HCT116 (cell line): ENCODE data around the gene NAV1. TPM values are rescaled to one million over a fixed set of nuclear protein-coding genes. Genes with fewer than 3 reads are reported as not detected.

Experiments
- ATAC-seq: fragments of 200-7000 bp; cut with Tn5 transposase; 2 replicates; pipeline ENCODE4 v1.9.1; 2020; ENCODE audit warnings: mild to moderate bottlenecking, moderate library complexity
- BruUV-seq: library from RNA; stranded (reverse); fragments of 400-500 nt; replicated peaks from 2 replicates; lab custom pipeline; 2021; lab: Mats Ljungman, UMichigan
- CTCF ChIA-PET: fragments of 300-600 bp; sonication (Branson Sonifier 250); formaldehyde crosslinking; loops from one replicate; lab custom pipeline; 2021; ENCODE audit warnings: antibody characterized with exemption; lab: Charles Lee
- POLR2A ChIA-PET: fragments of 300-600, 350-600 bp; sonication (Branson Sonifier 250); formaldehyde crosslinking; loops from one replicate; lab custom pipeline; 2021; ENCODE audit warnings: antibody characterized with exemption; lab: Charles Lee
- RAD21 ChIA-PET, 2 experiments: fragments of 300-600 bp; sonication (Branson Sonifier 250); formaldehyde crosslinking; loops; one replicate each; lab custom pipeline; 2023; ENCODE audit warnings: low total read pairs in 2 of 2; ENCODE audit not compliant: uncharacterized antibody in 2 of 2, unreplicated experiment in 2 of 2, low non-redundant PET in 1 of 2; lab: Charles Lee
- DNase-seq: peaks from one replicate; pipeline ENCODE4 v3.0.0-alpha.2; 2010; ENCODE audit warnings: low read depth, low spot score
- H2AFZ ChIP-seq: fragments of 200-600 bp; shearing (Covaris generic), sonication (generic); 2 replicates; pipeline ENCODE4 v1.6.1; 2017; ENCODE audit warnings: low read depth, mixed run types, mixed read lengths, antibody characterized with exemption, low read length; ENCODE audit not compliant: poor library complexity, severe bottlenecking
- H3K27ac ChIP-seq: 2 replicates; pipeline ENCODE4 v1.5.1; 2012; ENCODE audit warnings: low read depth, low read length
- H3K27me3 ChIP-seq: fragments of 200-600 bp; sonication (generic); 2 replicates; pipeline ENCODE4 v1.6.1; 2016; ENCODE audit warnings: mixed run types, low read length, mixed read lengths; ENCODE audit not compliant: insufficient read depth
- H3K36me3 ChIP-seq, 2 experiments: fragments of 200-500 bp in 1 of 2; fragments of 200-600 bp in 1 of 2; sonication (Bioruptor generic) in 1 of 2; sonication (generic) in 1 of 2; 2 replicates each; pipeline versions ENCODE4 v1.5.1 to v1.6.1; 2014 to 2016; ENCODE audit warnings: low read length in 2 of 2, inconsistent platforms in 1 of 2, mixed read lengths in 1 of 2, mixed run types in 1 of 2; ENCODE audit not compliant: insufficient read depth in 2 of 2, control insufficient read depth in 1 of 2
- H3K4me1 ChIP-seq, 2 experiments: fragments of 200-600 bp in 1 of 2; sonication (generic) in 1 of 2; 2 replicates each; pipeline versions ENCODE4 v1.5.1 to v1.6.1; 2012 to 2017; ENCODE audit warnings: low read length in 2 of 2, inconsistent platforms in 1 of 2, mild to moderate bottlenecking in 1 of 2, mixed read lengths in 1 of 2, mixed run types in 1 of 2, moderate library complexity in 1 of 2; ENCODE audit not compliant: insufficient read depth in 2 of 2, control insufficient read depth in 1 of 2
- H3K4me2 ChIP-seq: fragments of 200-600 bp; sonication (generic); 2 replicates; pipeline ENCODE4 v1.6.1; 2017; ENCODE audit warnings: mixed run types, low read length, mixed read lengths
- H3K4me3 ChIP-seq, 2 experiments: fragments of 200-600 bp in 1 of 2; sonication (generic) in 1 of 2; replicated peaks in 1 of 2; 2 replicates each; pipeline ENCODE4 v1.5.1; 2011 to 2016; ENCODE audit warnings: low read length in 2 of 2, control low read depth in 1 of 2, low read depth in 1 of 2, mild to moderate bottlenecking in 1 of 2, mixed read lengths in 1 of 2, mixed run types in 1 of 2
- H3K79me2 ChIP-seq: fragments of 200-600 bp; sonication (generic); 2 replicates; pipeline ENCODE4 v1.6.1; 2017; ENCODE audit warnings: mild to moderate bottlenecking, mixed run types, low read length, moderate library complexity, mixed read lengths; ENCODE audit not compliant: insufficient read depth
- H3K9ac ChIP-seq: fragments of 200-600 bp; sonication (generic); 2 replicates; pipeline ENCODE4 v1.6.1; 2016; ENCODE audit warnings: low read length, mixed read lengths
- H3K9me2 ChIP-seq: fragments of 200-600 bp; sonication (generic), shearing (Covaris generic); 2 replicates; pipeline ENCODE4 v1.6.1; 2017; ENCODE audit warnings: mixed run types, mild to moderate bottlenecking, moderate library complexity; ENCODE audit not compliant: insufficient read depth
- H3K9me3 ChIP-seq, 2 experiments: fragments of 200-500 bp in 1 of 2; fragments of 200-600 bp in 1 of 2; sonication (Bioruptor generic) in 1 of 2; sonication (generic) in 1 of 2; 2 replicates each; pipeline ENCODE4 v1.6.1; 2014 to 2017; ENCODE audit warnings: low read length in 2 of 2, mixed read lengths in 2 of 2, inconsistent platforms in 1 of 2, low read depth in 1 of 2, mild to moderate bottlenecking in 1 of 2, mixed run types in 1 of 2, moderate library complexity in 1 of 2; ENCODE audit not compliant: control insufficient read depth in 1 of 2, insufficient read depth in 1 of 2
- H4K20me1 ChIP-seq: fragments of 200-600 bp; sonication (generic), shearing (Covaris generic); 2 replicates; pipeline ENCODE4 v1.6.1; 2017; ENCODE audit warnings: mixed run types, mild to moderate bottlenecking, moderate library complexity; ENCODE audit not compliant: insufficient read depth
- CBX3 ChIP-seq: IDR thresholded peaks from 2 replicates; pipeline ENCODE4 v1.6.1; 2012; ENCODE audit warnings: low read depth
- EZH2 ChIP-seq: fragments of 200-600 bp; sonication (generic); IDR thresholded peaks from 2 replicates; pipeline ENCODE4 v1.6.1; 2017; ENCODE audit warnings: antibody characterized with exemption, mixed run types
- FOSL1 ChIP-seq: IDR thresholded peaks from 2 replicates; pipeline ENCODE4 v1.6.1; 2012; ENCODE audit warnings: low read depth
- JUND ChIP-seq: IDR thresholded peaks from 2 replicates; pipeline ENCODE4 v1.6.1; 2012
- POLR2AphosphoS5 ChIP-seq: IDR thresholded peaks from 2 replicates; pipeline ENCODE4 v1.6.1; 2011; ENCODE audit warnings: mild to moderate bottlenecking, low read depth, low read length, moderate library complexity
- SIN3A ChIP-seq: IDR thresholded peaks from 2 replicates; pipeline ENCODE4 v1.6.1; 2012; ENCODE audit warnings: low read depth
- SP1 ChIP-seq: IDR thresholded peaks from 2 replicates; pipeline ENCODE4 v1.6.1; 2012; ENCODE audit warnings: low read depth
- TCF7L2 ChIP-seq: IDR thresholded peaks from 2 replicates; pipeline ENCODE4 v1.7.0; 2011; ENCODE audit warnings: borderline replicate concordance, inconsistent platforms; ENCODE audit not compliant: insufficient read depth, insufficient read length; ENCODE audit errors: extremely low read depth
- YY1 ChIP-seq: IDR thresholded peaks from 2 replicates; pipeline ENCODE4 v1.6.1; 2011; ENCODE audit warnings: low read length, low read depth, moderate library complexity, mild to moderate bottlenecking; ENCODE audit not compliant: insufficient replicate concordance; ENCODE audit errors: extremely low read depth
- ZBTB33 ChIP-seq: IDR thresholded peaks from 2 replicates; pipeline ENCODE4 v1.6.1; 2011; ENCODE audit warnings: mild to moderate bottlenecking, low read length, moderate library complexity; ENCODE audit not compliant: insufficient replicate concordance; ENCODE audit errors: extremely low read depth
- ZFX ChIP-seq: fragments of 450-650 bp; IDR thresholded peaks from 2 replicates; pipeline ENCODE4 v1.6.1; 2017
- intact Hi-C: fragments of 100-400 bp; cut with micrococcal nuclease; formaldehyde crosslinking; loops from 2 replicates; pipeline ENCODE4 v1.10.0; 2022
- total RNA-seq: library from RNA; stranded (reverse); gene quantifications from one replicate; pipeline ENCODE4 v1.2.1, GENCODE V29; 2021; ENCODE audit not compliant: unreplicated experiment
- TF ChIP-seq, protein P1 (sequence below): IDR thresholded peaks from 2 replicates; pipeline ENCODE4 v1.6.1; 2012
- TF ChIP-seq, protein P2 (sequence below): IDR thresholded peaks from 2 replicates; pipeline ENCODE4 v1.6.1; 2012

Gene NAV1
- total RNA-seq, 1 experiment from 2014 or later, result 22.8 TPM

GRCh38 chr1:201535919-201536245 lies 3.0 kb upstream of the NAV1 start:
- CTCF ChIA-PET, result interaction anchor here (1.1 to 1.4 kb wide), 2 partner anchors 24 to 174 kb away, joined by 3 to 4 read pairs; no protein-coding TSS in a partner anchor
- no peak overlapping the region for H2AFZ ChIP-seq
- H3K27me3 ChIP-seq, result no peaks in the 10 kb centered on the region
- H3K9me3 ChIP-seq, result no peaks in the 10 kb centered on the region
- TF ChIP-seq ZFX (no peak), SP1 (no peak), YY1 (no peak), EZH2 (no peak), TCF7L2 (no peak), CBX3 (no peak)
- TF ChIP-seq, protein P1, sequence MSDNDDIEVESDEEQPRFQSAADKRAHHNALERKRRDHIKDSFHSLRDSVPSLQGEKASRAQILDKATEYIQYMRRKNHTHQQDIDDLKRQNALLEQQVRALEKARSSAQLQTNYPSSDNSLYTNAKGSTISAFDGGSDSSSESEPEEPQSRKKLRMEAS, result no peak
- TF ChIP-seq, protein P2, sequence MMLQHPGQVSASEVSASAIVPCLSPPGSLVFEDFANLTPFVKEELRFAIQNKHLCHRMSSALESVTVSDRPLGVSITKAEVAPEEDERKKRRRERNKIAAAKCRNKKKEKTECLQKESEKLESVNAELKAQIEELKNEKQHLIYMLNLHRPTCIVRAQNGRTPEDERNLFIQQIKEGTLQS, result no peak
- BruUV-seq, result no TSS peak
- H3K4me1 ChIP-seq, result peaks cover 24 to 52% of the 10 kb centered on the region in 2 experiments
- H3K36me3 ChIP-seq, result no peaks in the 10 kb centered on the region
- H3K4me2 ChIP-seq, result peak overlapping the region; percentile 65
- H3K9me2 ChIP-seq, result no peaks in the 10 kb centered on the region
- DNase-seq (no peak), ATAC-seq (no peak)
- no peaks in the 10 kb centered on the region for H4K20me1 ChIP-seq
- intact Hi-C loops, result no loop called here
- RAD21 ChIA-PET, result interaction anchor here in 1 of 2 experiments (0.7 to 1.3 kb wide), 3 partner anchors 10 to 258 kb away, joined by 3 to 4 read pairs (median 3); no protein-coding TSS in a partner anchor
- POLR2A ChIA-PET, result interaction anchor here (1.8 kb wide), 1 partner anchor 178 kb away, joined by 5 read pairs; no protein-coding TSS in a partner anchor
- no peak overlapping the region for H3K27ac ChIP-seq
- H3K4me3 ChIP-seq, result no peak overlapping the region
- H3K79me2 ChIP-seq, result no peaks in the 10 kb centered on the region
- H3K9ac ChIP-seq, result no peak overlapping the region

- ChIA-PET POLR2A (no interaction called here), RAD21 (no interaction called here), CTCF (interaction anchor here (1.1 to 2.2 kb wide), 2 partner anchors 24 to 25 kb away, joined by 3 to 6 read pairs; no protein-coding TSS in a partner anchor)
- peak overlapping the region in 1 of 2 experiments; percentile 3; a peak in 1 of 4 replicates for H3K4me3 ChIP-seq
- no peaks in the 10 kb centered on the region for H3K9me3 ChIP-seq
- peak; percentile 35 for DNase-seq
- H3K79me2 ChIP-seq, result no peaks in the 10 kb centered on the region
- no peak overlapping the region for H2AFZ ChIP-seq
- peak; percentile 31 for ATAC-seq
- peaks cover 24 to 52% of the 10 kb centered on the region in 2 experiments for H3K4me1 ChIP-seq
- intact Hi-C loops, result no loop called here
- no peaks in the 10 kb centered on the region for H3K36me3 ChIP-seq
- no peak overlapping the region for H3K27ac ChIP-seq
- H4K20me1 ChIP-seq, result no peaks in the 10 kb centered on the region
- H3K4me2 ChIP-seq, result peak overlapping the region; percentile 65
- no peaks in the 10 kb centered on the region for H3K9me2 ChIP-seq
- no TSS peak for BruUV-seq
- TF ChIP-seq FOSL1, result peak; percentile 78
- TF ChIP-seq, protein P2, result no peak
- TF ChIP-seq, protein P1, result no peak
- no peak for TF ChIP-seq EZH2
- peak; percentile 46; the same call in 1 of the 2 replicates for TF ChIP-seq SIN3A
- peak; percentile 84 for TF ChIP-seq JUND
- peak; percentile 78 for TF ChIP-seq SP1
- TF ChIP-seq ZBTB33, result no peak
- peak; percentile 29; the same call in 1 of the 2 replicates for TF ChIP-seq POLR2AphosphoS5
- H3K27me3 ChIP-seq, result no peaks in the 10 kb centered on the region
- H3K9ac ChIP-seq, result no peak overlapping the region
Observed at GRCh38 chr1:201536558-201536957, 2.4 kb upstream of the NAV1 start.
